Measurements from ENCODE around the gene FUT7.
A peak's percentile ranks its signal among the peaks of the same experiment; 100 is the strongest.

FUT7 gene

GRCh38 chr9:137077010-137077747 is 45.3 kb upstream of the FUT7 start, which contains the start of gene UAP1L1:
Gene UAP1L1, plus strand, starts transcription at chr9:137077517. Its CDS starts 16 bp downstream, at chr9:137077533.
- ChIA-PET CTCF (interaction anchor here (0.7 to 17.0 kb wide), 7 partner anchors 9 to 150 kb away, joined by 3 to 208 read pairs (median 3); partner anchors contain the start of genes MAN1B1, NPDC1, RNF224 and SAPCD2), POLR2A (interaction anchor here (0.7 to 2.7 kb wide), 2 partner anchors 9 kb away, joined by 3 to 16 read pairs; partner anchors contain the start of gene MAN1B1)
- TF ChIP-seq CTCF (IDR thresholded peaks at IDR 0.05; ENCODE audit: insufficient read depth, low read length, missing control alignments): no peak
- no peak for DNase-seq (ENCODE audit: low read depth, low spot score)
- peak within 1 kb of the TSS; percentile 68 for H3K4me3 ChIP-seq (ENCODE audit: low read depth, low read length)

- DNase-seq (ENCODE audit: low read depth, low spot score): no peak
- TF ChIP-seq CTCF (IDR thresholded peaks at IDR 0.05; ENCODE audit: insufficient read depth, low read length, missing control alignments): no peak
- POLR2A ChIA-PET: interaction anchor here (0.7 to 2.7 kb wide), 2 partner anchors 8 to 10 kb away, joined by 3 to 16 read pairs; partner anchors contain the start of gene MAN1B1
- peak overlapping the region; percentile 68 for H3K4me3 ChIP-seq (ENCODE audit: low read depth, low read length)
- CTCF ChIA-PET: interaction anchor here (0.9 to 17.0 kb wide), 7 partner anchors 9 to 160 kb away, joined by 3 to 208 read pairs (median 4); partner anchors contain the start of genes MAN1B1, NPDC1, RNF224 and SAPCD2
Observed at GRCh38 chr9:137076636-137077009, 44.7 kb upstream of the FUT7 start.

GRCh38 chr9:137075275-137075775 is 43.4 kb upstream of the FUT7 start:
- H3K4me3 ChIP-seq (ENCODE audit: low read depth, low read length): no peak overlapping the region
- no peak for DNase-seq (ENCODE audit: low read depth, low spot score)
- ChIA-PET CTCF (interaction anchor here (0.6 to 17.0 kb wide), 2 partner anchors 7 to 14 kb away, joined by 3 to 208 read pairs; partner anchors contain the start of gene SAPCD2), POLR2A (no interaction called here)
- TF ChIP-seq CTCF (IDR thresholded peaks at IDR 0.05; ENCODE audit: insufficient read depth, low read length, missing control alignments): no peak

- ChIA-PET CTCF (interaction anchor here (0.6 to 17.0 kb wide), 2 partner anchors 7 to 13 kb away, joined by 3 to 208 read pairs; partner anchors contain the start of gene SAPCD2), POLR2A (no interaction called here)
- TF ChIP-seq CTCF (IDR thresholded peaks at IDR 0.05; ENCODE audit: insufficient read depth, low read length, missing control alignments): no peak
- no peak for DNase-seq (ENCODE audit: low read depth, low spot score)
- no peak overlapping the region for H3K4me3 ChIP-seq (ENCODE audit: low read depth, low read length)
Observed at GRCh38 chr9:137074657-137075274, 42.9 kb upstream of the FUT7 start.

GRCh38 chr9:137073992-137074399 is 42.1 kb upstream of the FUT7 start:
- CTCF ChIA-PET: interaction anchor here (17.0 to 19.1 kb wide), 2 partner anchors 6 to 23 kb away, joined by 208 to 364 read pairs; partner anchors contain the start of genes ENTPD2, NPDC1 and SAPCD2
- H3K4me3 ChIP-seq (ENCODE audit: low read depth, low read length): no peak overlapping the region
- DNase-seq (ENCODE audit: low read depth, low spot score): no peak
- POLR2A ChIA-PET: no interaction called here
- no peak for TF ChIP-seq CTCF (IDR thresholded peaks at IDR 0.05; ENCODE audit: insufficient read depth, low read length, missing control alignments)
